GM10266 (cell line): Measurements from ENCODE around the gene VSNL1.

Experiments
- DNase-seq: peaks from one replicate; pipeline ENCODE4 v3.0.0; 2012; ENCODE audit errors: extremely low spot score
- CTCF ChIP-seq: IDR thresholded peaks from 2 replicates; pipeline ENCODE4 v1.5.1; 2012; ENCODE audit warnings: mild to moderate bottlenecking, low read depth; ENCODE audit not compliant: control insufficient read depth, insufficient read depth; ENCODE audit errors: missing control alignments

The VSNL1 gene

GRCh38 chr2:17630089-17630488 is 89.6 kb downstream of the VSNL1 start:
- no peak for TF ChIP-seq CTCF
- DNase-seq: no peak

DNA sequence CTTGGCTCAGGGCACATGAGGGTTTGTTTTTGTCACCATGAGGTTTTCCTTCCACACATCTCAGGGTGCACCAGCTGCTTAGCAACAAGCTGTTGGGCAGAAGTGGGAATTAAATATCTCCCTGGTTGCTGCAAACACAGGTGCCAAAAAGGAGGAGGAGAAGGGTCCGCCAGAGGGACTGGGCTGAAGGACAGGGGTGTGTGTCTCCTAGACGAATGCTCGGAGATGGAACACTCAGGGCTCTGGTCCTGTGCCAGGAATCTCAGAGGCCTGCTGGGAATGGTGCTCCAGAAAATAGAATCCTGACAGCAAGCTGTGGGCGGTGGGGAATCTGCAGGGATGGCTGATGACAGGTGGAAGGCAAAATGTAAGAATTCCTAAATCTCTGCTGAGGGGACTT is 94.5 kb downstream of the VSNL1 start:
- no peak for TF ChIP-seq CTCF
- DNase-seq: no peak

GRCh38 chr2:17636257-17636656 is 95.8 kb downstream of the VSNL1 start:
- TF ChIP-seq CTCF: no peak
- DNase-seq: no peak

DNA sequence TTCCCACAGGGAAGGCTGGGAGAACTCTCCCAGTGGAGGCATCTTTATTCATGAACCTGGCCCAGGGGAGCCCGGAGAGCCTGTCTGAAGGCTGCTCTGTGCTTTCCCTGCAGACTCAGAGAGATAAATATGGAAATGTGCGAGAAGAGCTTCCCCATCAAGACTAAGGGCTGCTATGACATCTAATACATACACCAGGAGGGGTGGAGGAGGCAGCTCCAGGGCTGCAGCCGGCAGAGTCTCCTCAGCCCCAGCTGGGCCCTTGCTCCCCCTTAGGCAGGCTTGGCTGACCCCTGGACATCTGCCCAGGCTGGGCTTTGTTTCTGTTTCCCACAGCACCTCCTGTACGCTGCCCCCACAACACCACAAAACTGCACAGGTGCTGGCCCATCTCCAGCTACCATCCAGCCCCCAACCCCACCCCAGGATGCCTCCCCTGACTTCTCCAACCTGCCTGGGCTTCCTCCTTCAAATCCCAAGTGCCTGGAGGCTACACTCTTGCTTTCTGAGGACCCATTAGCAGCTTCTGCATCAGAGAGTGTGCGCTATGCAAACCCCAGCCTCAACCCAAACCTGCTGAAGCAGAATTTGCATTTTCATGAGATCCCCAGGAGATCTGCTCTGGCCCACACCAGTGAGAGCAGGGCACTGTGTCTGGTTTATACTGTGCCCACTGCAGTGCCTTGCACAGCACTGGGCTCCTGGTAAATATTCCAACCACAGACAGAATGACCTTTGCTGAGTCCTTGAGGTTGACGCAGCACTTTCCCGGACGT is 96.8 kb downstream of the VSNL1 start:
- DNase-seq: no peak
- TF ChIP-seq CTCF: no peak

DNA sequence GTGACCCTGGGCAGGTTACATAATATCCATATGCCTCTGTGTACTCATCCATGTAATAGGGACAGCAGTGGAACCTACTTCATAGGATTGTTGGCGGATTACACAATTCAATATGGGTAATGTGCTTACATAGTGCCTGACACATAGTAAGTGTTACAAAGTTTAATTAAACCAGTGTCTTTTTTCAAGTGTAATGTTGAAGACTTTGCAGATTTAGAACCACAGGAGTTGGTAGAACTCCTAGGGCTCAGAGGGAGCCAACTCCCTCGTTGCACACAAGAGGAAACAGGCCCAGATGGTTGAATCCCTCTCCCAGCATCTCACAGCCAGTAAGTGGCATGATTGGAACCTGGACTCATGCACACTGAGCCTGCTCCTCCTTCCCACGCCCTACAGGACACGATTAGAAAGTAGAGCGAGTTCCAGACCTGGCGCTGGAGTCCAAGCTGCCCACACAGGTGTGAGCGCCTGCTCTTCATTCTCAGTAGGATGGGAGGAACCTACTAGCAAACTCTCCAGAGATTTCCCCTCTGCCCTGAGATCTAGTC is 97.8 kb downstream of the VSNL1 start:
- TF ChIP-seq CTCF: no peak
- no peak for DNase-seq

DNA sequence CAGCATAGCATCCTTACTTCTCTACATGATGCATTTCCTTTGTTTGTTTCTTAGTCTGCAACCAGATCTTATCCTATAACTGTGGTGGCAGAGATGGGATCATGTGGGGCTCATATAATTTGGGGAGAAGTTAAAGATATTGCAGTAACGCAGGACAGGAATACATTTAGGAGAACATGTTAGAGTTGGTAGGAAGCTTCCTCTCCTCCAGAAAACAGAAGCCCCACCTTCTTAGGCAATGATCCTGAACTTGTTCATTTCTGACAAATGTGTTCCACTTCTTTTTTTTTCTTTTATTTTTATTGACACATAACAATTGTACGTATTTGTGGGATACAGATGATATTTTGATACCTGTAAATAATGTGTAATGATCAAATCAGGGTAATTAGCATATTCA is 99.9 kb downstream of the VSNL1 start:
- TF ChIP-seq CTCF: no peak
- DNase-seq: no peak

DNA sequence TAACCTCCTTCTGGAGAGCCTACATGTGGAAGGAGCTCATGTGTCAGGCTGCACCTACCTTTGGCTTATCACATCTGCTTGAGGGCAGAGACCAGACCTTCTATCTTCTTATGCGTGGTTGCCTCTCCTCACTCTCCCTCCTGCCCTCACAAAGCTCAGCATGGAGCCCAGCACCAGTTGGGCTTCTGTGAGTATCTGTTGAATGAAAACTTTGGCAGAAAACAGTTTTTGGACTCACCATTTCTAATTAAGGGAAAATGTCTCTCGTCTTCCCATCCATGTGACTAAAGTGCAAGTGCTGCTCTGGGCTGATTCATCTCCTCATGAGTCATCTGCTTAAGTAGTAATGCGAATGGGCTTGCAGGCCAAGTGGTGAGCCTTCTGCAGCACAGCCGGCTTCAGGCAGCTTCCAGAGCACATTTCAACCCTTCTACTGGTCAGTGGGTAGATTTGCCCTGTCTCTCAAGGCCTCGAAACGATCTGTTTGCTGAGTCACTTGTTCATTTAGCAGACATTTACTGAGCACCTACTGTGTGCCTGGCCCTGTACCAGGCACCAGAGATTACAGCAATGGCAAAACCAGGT is 102.6 kb downstream of the VSNL1 start:
- no peak for TF ChIP-seq CTCF
- DNase-seq: no peak
